Neural crest cell (in vitro differentiated cells): ENCODE results near the gene DAAM1. TPM values are rescaled to one million over a fixed set of nuclear protein-coding genes. Genes with fewer than 3 reads are reported as not detected.

Source experiments
- DNase-seq: peaks from one replicate; pipeline ENCODE4 v3.0.0; 2021; ENCODE audit warnings: low read depth, mixed read lengths, low spot score
- H3K27ac Mint-ChIP-seq: one replicate; pipeline ENCODE4 v1.8.0; 2021; ENCODE audit warnings: mild to moderate bottlenecking, mixed read lengths; ENCODE audit not compliant: unreplicated experiment
- H3K27me3 Mint-ChIP-seq: 2 replicates; pipeline ENCODE4 v1.8.0; 2021; ENCODE audit warnings: low read depth, mild to moderate bottlenecking, mixed read lengths
- H3K36me3 Mint-ChIP-seq: 2 replicates; pipeline ENCODE4 v1.8.0; 2021; ENCODE audit warnings: low read depth, mild to moderate bottlenecking, mixed read lengths
- H3K4me1 Mint-ChIP-seq: 2 replicates; pipeline ENCODE4 v1.8.0; 2021; ENCODE audit warnings: mixed read lengths
- H3K4me3 Mint-ChIP-seq: one replicate; pipeline ENCODE4 v1.8.0; 2021; ENCODE audit warnings: mild to moderate bottlenecking, mixed read lengths
- H3K9me3 Mint-ChIP-seq: 2 replicates; pipeline ENCODE4 v1.8.0; 2021; ENCODE audit warnings: mixed read lengths
- long read RNA-seq: library from polyadenylated mRNA; unstranded; transcript quantifications from one replicate; pipeline ENCODE4 v2.0.0, GENCODE V29; 2020
- total RNA-seq: library from RNA; stranded (reverse); gene quantifications from 2 replicates; pipeline ENCODE4 v1.2.1, GENCODE V29; 2021
- TF ChIP-seq, protein P1 (sequence below): fragments of 200-600 bp; sonication (generic); conservative IDR thresholded peaks from 2 replicates; pipeline ENCODE4 v1.5.0; 2021; ENCODE audit warnings: antibody characterized with exemption, mild to moderate bottlenecking

DAAM1 gene
- 47.2 and 54.1 TPM in 2 replicates for total RNA-seq
- long read RNA-seq, partial matches to known transcripts = 31 of 42 reads
- long read RNA-seq, other reads (novel, unspliced or antisense) = 11 of 42 reads

DNA sequence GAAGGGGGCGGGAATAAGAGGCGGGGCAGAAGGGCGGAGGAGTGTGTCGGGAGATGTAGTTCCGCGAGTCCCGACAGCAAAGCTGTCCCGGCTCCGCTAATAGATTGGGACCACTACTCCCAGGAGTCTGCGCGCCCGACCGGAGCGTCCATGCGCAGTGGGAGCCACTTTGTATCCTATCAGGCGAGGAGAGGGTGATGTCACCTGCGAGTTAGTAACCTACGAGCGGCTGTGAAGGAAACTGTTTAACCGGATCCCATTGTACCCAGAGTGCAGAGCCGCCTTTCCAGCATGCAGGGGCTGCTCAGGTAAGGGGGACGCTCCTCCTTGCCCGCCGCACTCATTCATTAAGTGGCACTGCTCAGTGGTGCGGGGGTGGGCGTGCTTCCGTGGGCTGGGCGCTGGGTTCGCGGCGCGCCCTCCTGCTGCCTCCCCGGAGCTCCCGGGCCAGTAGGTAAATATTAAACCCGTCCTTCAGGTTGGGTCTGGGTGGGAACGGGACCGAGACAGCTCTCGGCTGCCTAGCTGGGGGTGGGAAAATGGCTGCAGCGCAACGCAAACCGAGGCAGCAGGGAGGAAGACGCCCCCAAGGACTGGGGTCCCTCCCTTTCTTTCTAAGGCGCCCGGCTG, at the start of gene DAAM1:
TSS of gene DAAM1 (plus strand) at position 207 of the 630 bp plus-strand sequence. CDS start 74,811 bp downstream, outside the sequence.
- Mint-ChIP-seq H3K9me3 (no peaks in the 10 kb centered on the region), H3K4me3 (peak within 1 kb of the TSS; percentile 98), H3K27ac (peak within 1 kb of the TSS; percentile 97), H3K36me3 (no peaks in the 10 kb centered on the region), H3K27me3 (peaks cover 31% of the 10 kb centered on the region), H3K4me1 (peaks cover 41% of the 10 kb centered on the region)
- peak; percentile 85 for DNase-seq
- TF ChIP-seq, protein P1, sequence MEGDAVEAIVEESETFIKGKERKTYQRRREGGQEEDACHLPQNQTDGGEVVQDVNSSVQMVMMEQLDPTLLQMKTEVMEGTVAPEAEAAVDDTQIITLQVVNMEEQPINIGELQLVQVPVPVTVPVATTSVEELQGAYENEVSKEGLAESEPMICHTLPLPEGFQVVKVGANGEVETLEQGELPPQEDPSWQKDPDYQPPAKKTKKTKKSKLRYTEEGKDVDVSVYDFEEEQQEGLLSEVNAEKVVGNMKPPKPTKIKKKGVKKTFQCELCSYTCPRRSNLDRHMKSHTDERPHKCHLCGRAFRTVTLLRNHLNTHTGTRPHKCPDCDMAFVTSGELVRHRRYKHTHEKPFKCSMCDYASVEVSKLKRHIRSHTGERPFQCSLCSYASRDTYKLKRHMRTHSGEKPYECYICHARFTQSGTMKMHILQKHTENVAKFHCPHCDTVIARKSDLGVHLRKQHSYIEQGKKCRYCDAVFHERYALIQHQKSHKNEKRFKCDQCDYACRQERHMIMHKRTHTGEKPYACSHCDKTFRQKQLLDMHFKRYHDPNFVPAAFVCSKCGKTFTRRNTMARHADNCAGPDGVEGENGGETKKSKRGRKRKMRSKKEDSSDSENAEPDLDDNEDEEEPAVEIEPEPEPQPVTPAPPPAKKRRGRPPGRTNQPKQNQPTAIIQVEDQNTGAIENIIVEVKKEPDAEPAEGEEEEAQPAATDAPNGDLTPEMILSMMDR = no peak

DNA sequence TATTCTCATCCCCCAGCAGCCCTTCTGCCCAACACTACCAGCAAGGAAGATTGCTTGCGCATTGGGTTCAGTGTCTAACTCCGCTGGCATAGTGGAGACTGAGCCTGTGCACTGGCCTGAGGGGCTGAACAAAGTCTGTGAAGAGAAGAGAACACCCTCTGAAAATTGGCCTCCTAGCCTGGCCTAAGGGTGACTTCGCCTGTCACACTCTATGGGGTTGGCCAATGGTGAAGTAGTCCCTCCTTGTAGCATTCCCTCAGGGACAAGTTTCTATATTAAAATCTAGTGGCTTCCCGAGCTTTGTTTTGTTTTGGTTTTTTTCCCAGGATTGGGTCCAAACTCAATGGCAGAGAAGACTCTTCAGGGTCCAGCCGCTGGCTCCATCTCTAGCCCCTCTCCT, 49.1 kb upstream of the DAAM1 start:
- Mint-ChIP-seq H3K4me1 (peaks cover 4% of the 10 kb centered on the region), H3K27me3 (no peaks in the 10 kb centered on the region), H3K27ac (no peak overlapping the region), H3K4me3 (no peak overlapping the region), H3K9me3 (no peaks in the 10 kb centered on the region), H3K36me3 (no peaks in the 10 kb centered on the region)
- DNase-seq = no peak
- TF ChIP-seq, protein P1 = no peak

DNA sequence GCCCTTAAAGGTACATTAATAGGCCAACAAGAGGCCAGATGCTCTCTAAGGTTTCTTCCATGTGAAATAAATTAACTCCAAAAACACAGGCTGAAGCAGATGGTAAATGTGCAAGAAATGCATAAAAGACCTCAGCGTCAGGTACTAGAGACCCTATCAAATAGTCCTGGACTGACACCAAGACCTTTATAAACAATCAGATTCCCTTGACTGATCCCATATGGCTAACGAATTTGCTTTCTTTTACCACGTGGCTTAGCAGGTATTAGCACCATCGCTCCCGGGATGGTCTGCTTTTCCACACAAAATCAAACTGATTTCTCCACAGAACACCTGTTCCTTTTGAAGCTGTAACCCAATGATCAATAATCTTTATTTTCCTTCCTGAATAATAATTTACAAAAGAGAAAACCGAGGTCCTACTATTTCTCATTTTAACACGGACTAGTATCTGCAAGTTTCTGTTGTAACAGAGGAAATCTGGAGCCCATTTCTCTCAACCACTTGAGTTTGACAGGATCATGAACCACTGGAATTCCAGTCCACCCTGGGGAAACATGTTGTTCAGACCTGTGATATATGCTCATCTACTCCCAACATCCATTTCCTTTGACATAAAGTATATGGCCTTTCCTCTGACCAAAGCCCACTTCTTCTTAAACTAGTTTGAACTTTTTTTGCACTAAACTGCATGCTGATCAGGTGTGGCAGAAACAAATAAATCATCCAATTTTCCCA, 48.2 kb upstream of the DAAM1 start:
- TF ChIP-seq, protein P1 = no peak
- Mint-ChIP-seq H3K9me3 (no peaks in the 10 kb centered on the region), H3K4me3 (no peak overlapping the region), H3K27ac (no peak overlapping the region), H3K27me3 (no peaks in the 10 kb centered on the region), H3K4me1 (peaks cover 4% of the 10 kb centered on the region), H3K36me3 (no peaks in the 10 kb centered on the region)
- DNase-seq = no peak

DNA sequence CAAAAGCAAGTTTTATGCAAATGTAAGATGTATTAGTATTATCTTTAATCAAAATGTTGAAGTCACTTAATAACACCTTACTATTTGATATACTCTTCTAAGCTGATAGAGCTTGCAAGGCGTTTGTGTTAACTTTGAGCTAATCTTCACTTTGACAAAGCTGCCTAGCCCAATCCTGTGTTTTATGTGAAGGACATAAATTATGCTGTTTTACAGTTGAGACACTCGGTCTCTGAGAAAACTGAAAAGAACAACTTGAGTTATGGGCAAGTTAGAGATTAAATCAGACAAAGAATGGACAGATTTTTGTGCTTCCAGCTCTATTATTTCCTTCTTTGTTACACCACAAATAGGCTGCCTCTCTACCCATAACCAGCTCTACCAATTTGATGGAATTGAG, 42.0 kb upstream of the DAAM1 start:
- H3K27me3 Mint-ChIP-seq = no peaks in the 10 kb centered on the region
- H3K36me3 Mint-ChIP-seq = no peaks in the 10 kb centered on the region
- no peaks in the 10 kb centered on the region for H3K9me3 Mint-ChIP-seq
- H3K4me3 Mint-ChIP-seq = no peak overlapping the region
- TF ChIP-seq, protein P1 = no peak
- H3K27ac Mint-ChIP-seq = no peak overlapping the region
- no peak for DNase-seq
- H3K4me1 Mint-ChIP-seq = peaks cover 20% of the 10 kb centered on the region

DNA sequence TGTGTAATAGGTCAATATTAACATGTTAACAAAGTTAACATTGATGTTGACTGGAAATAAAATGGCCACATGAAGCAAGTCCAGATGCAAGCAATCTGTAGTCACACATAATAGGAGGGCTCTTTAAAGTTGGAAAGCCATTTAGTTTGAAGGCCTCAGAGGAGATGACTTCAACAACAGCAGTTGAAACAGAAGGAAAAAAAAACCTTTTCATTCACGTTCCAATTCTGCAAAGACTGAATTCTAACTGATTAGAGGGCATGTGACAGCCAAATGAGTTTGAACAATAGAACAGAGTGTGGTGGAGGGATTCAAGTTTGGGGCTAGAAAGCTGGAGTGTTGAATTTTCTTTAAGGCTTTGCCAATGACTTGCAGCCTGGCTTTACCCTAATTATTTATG, 41.5 kb upstream of the DAAM1 start:
- Mint-ChIP-seq H3K27ac (no peak overlapping the region), H3K9me3 (no peaks in the 10 kb centered on the region), H3K27me3 (no peaks in the 10 kb centered on the region), H3K36me3 (no peaks in the 10 kb centered on the region), H3K4me1 (peaks cover 18% of the 10 kb centered on the region), H3K4me3 (no peak overlapping the region)
- TF ChIP-seq, protein P1 = no peak
- no peak for DNase-seq
